ENCODE data around the gene MOGAT2. TPM values are rescaled to one million over a fixed set of nuclear protein-coding genes. Genes with fewer than 3 reads are reported as not detected.
A peak's percentile ranks its signal among the peaks of the same experiment; 100 is the strongest.

Gene MOGAT2
- total RNA-seq: not detected
- total RNA-seq (2013): not detected

GRCh38 chr11:75717608-75718418, at the start of gene MOGAT2:
Gene MOGAT2 (plus strand): TSS chr11:75717838. CDS start chr11:75717889, 51 bp downstream.
- no peak for DNase-seq
- Histone ChIP-seq H3K27me3 (ENCODE audit: control insufficient read depth, insufficient read depth, low read length) (no peaks in the 10 kb centered on the region), H3K4me3 (ENCODE audit: low read length) (no peak within 1 kb of the TSS), H3K9me3 (ENCODE audit: control insufficient read depth, insufficient read depth, low read length) (no peaks in the 10 kb centered on the region), H3K27ac (ENCODE audit: low read length) (no peak within 1 kb of the TSS), H3K4me1 (ENCODE audit: control insufficient read depth, insufficient read depth, low read length) (no peaks in the 10 kb centered on the region), H3K36me3 (ENCODE audit: control insufficient read depth, insufficient read depth, low read length) (no peaks in the 10 kb centered on the region)
- H3K4me1 Mint-ChIP-seq: no peaks in the 10 kb centered on the region
- H3K9me3 Mint-ChIP-seq: no peaks in the 10 kb centered on the region
- TF ChIP-seq CTCF (IDR thresholded peaks at IDR 0.05): no peak
- intact Hi-C loops (cut with micrococcal nuclease): no loop called here
- no peak within 1 kb of the TSS for H3K4me3 Mint-ChIP-seq
- H3K36me3 Mint-ChIP-seq: no peaks in the 10 kb centered on the region
- peaks cover 12 to 16% of the 10 kb centered on the region in 2 donors for H3K27me3 Mint-ChIP-seq (ENCODE audit: low read depth in 2 of 2)
- 81% methylated on average over 13 of the region's 13 CpGs for WGBS (ENCODE audit: insufficient coverage)
- H3K27ac Mint-ChIP-seq: no peak within 1 kb of the TSS
- no peak for ATAC-seq

- H3K36me3 Mint-ChIP-seq: no peaks in the 10 kb centered on the region
- no peak within 1 kb of the TSS for H3K27ac ChIP-seq (ENCODE audit: low read length)
- H3K9me3 ChIP-seq (ENCODE audit: control insufficient read depth, insufficient read depth, low read length): no peaks in the 10 kb centered on the region
- H3K4me1 Mint-ChIP-seq: peaks cover 5 to 17% of the 10 kb centered on the region in 2 donors
- DNase-seq: peak in 1 of 2 donors; percentile 26
- no peak within 1 kb of the TSS for H3K27ac Mint-ChIP-seq
- 2% methylated on average over 72 of the region's 72 CpGs for WGBS (ENCODE audit: insufficient coverage)
- peak; percentile 15 to 31 (median 18) for ATAC-seq
- peak within 1 kb of the TSS; percentile 24 for H3K4me3 ChIP-seq (ENCODE audit: low read length)
- H3K27me3 ChIP-seq (ENCODE audit: control insufficient read depth, insufficient read depth, low read length): peaks cover 22% of the 10 kb centered on the region
- no peaks in the 10 kb centered on the region for H3K36me3 ChIP-seq (ENCODE audit: control insufficient read depth, insufficient read depth, low read length)
- H3K4me1 ChIP-seq (ENCODE audit: control insufficient read depth, insufficient read depth, low read length): peaks cover 17% of the 10 kb centered on the region
- no peaks in the 10 kb centered on the region for H3K9me3 Mint-ChIP-seq
- TF ChIP-seq CTCF (IDR thresholded peaks at IDR 0.05): no peak
- peaks cover 55 to 67% of the 10 kb centered on the region in 2 donors for H3K27me3 Mint-ChIP-seq (ENCODE audit: low read depth in 2 of 2)
- peak within 1 kb of the TSS; percentile 91 for H3K4me3 Mint-ChIP-seq
- intact Hi-C loops (cut with micrococcal nuclease): no loop called here
Observed at GRCh38 chr11:75668451-75669297, 49.0 kb upstream of the MOGAT2 start, which contains the start of gene MAP6. Gene MAP6 (minus strand): TSS chr11:75669038. CDS start chr11:75668369, 669 bp downstream.

- H3K27me3 ChIP-seq (ENCODE audit: control insufficient read depth, insufficient read depth, low read length): peaks cover 7% of the 10 kb centered on the region
- H3K27ac Mint-ChIP-seq: no peak overlapping the region
Observed at GRCh38 chr11:75673977-75674582, 43.6 kb upstream of the MOGAT2 start.

More at GRCh38 chr11:75673977-75674582, 43.6 kb upstream of the MOGAT2 start:
- Mint-ChIP-seq H3K27me3 (ENCODE audit: low read depth in 2 of 2) (peaks cover 25 to 40% of the 10 kb centered on the region in 2 donors), H3K36me3 (no peaks in the 10 kb centered on the region), H3K4me3 (no peak overlapping the region), H3K9me3 (no peaks in the 10 kb centered on the region), H3K4me1 (no peaks in the 10 kb centered on the region)
- WGBS (ENCODE audit: insufficient coverage): 88% methylated on average over 3 of the region's 4 CpGs
- Histone ChIP-seq H3K27ac (ENCODE audit: low read length) (no peak overlapping the region), H3K4me1 (ENCODE audit: control insufficient read depth, insufficient read depth, low read length) (peaks cover 3% of the 10 kb centered on the region), H3K36me3 (ENCODE audit: control insufficient read depth, insufficient read depth, low read length) (no peaks in the 10 kb centered on the region), H3K9me3 (ENCODE audit: control insufficient read depth, insufficient read depth, low read length) (no peaks in the 10 kb centered on the region), H3K4me3 (ENCODE audit: low read length) (no peak overlapping the region)
- ATAC-seq (no peak), DNase-seq (no peak)
- intact Hi-C loops (cut with micrococcal nuclease): no loop called here
- no peak for TF ChIP-seq CTCF (IDR thresholded peaks at IDR 0.05)
